Measurements from ENCODE around the gene FHIP1A.

The FHIP1A gene

GRCh38 chr4:151417766-151418376 is 8.9 kb downstream of the FHIP1A start:
- TF ChIP-seq CTCF (IDR thresholded peaks at IDR 0.05; ENCODE audit: low read depth, low read length, missing control alignments), result no peak
- no peak for DNase-seq (ENCODE audit: low read depth)
- H3K4me3 ChIP-seq (ENCODE audit: low read depth, low read length), result no peak overlapping the region
- in situ Hi-C loops (cut with HindIII; ENCODE audit: low sequenced_read_pairs), result no loop called here

- TF ChIP-seq CTCF (IDR thresholded peaks at IDR 0.05; ENCODE audit: low read depth, low read length, missing control alignments), result no peak
- H3K4me3 ChIP-seq (ENCODE audit: low read depth, low read length), result no peak overlapping the region
- DNase-seq (ENCODE audit: low read depth), result peak; percentile 71
- in situ Hi-C loops (cut with HindIII; ENCODE audit: low sequenced_read_pairs), result no loop called here
Observed at GRCh38 chr4:151418385-151418784, 9.4 kb downstream of the FHIP1A start.

- DNase-seq (ENCODE audit: low read depth), result no peak
- H3K4me3 ChIP-seq (ENCODE audit: low read depth, low read length), result no peak overlapping the region
- in situ Hi-C loops (cut with HindIII; ENCODE audit: low sequenced_read_pairs), result no loop called here
- TF ChIP-seq CTCF (IDR thresholded peaks at IDR 0.05; ENCODE audit: low read depth, low read length, missing control alignments), result no peak
Observed at GRCh38 chr4:151418856-151419255, 9.9 kb downstream of the FHIP1A start.

DNA sequence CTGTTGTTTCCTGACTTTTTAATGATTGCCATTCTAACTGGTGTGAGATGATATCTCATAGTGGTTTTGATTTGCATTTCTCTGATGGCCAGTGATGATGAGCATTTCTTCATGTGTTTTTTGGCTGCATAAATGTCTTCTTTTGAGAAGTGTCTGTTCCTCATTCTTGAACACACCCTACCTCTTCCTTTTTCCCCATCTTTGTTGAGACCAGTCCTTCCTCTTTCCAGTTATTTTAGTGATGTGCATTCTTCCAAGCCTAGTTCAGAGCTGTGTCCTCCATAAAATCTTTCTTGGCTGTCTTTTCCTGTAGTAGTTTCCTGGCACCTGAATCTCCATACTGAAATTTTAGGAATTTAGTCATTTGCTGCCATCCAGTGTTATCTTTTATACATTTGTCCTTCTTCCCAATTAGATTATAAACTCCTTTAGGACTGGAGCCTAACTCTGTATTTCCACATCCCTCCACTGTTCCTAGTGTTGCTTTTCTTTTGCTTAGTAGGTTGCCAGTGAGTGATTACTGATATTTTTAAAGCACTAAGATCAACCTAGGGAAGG is 11.4 kb downstream of the FHIP1A start:
- TF ChIP-seq CTCF (IDR thresholded peaks at IDR 0.05; ENCODE audit: low read depth, low read length, missing control alignments), result no peak
- H3K4me3 ChIP-seq (ENCODE audit: low read depth, low read length), result no peak overlapping the region
- in situ Hi-C loops (cut with HindIII; ENCODE audit: low sequenced_read_pairs), result no loop called here
- no peak for DNase-seq (ENCODE audit: low read depth)

DNA sequence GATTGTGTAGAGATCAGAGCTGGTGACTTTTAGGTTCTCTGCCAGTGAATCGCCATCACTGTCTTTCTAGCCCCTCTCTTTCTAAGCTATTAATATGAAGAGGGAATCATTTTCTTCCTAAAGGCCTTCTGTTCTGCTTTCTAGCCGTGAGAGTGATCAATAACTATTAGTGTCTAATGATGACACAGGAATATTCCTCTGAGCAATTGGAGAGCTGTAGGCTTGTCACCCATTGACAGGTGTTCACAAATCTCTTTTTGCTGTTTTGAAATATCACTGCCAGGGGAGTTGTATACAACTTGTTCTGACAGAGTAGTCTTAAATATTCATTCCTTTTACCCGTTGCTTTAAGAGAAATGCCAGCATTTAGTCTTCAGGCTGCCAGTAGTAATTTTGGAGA is 13.9 kb downstream of the FHIP1A start:
- H3K4me3 ChIP-seq (ENCODE audit: low read depth, low read length), result no peak overlapping the region
- DNase-seq (ENCODE audit: low read depth), result no peak
- in situ Hi-C loops (cut with HindIII; ENCODE audit: low sequenced_read_pairs), result no loop called here
- TF ChIP-seq CTCF (IDR thresholded peaks at IDR 0.05; ENCODE audit: low read depth, low read length, missing control alignments), result no peak

DNA sequence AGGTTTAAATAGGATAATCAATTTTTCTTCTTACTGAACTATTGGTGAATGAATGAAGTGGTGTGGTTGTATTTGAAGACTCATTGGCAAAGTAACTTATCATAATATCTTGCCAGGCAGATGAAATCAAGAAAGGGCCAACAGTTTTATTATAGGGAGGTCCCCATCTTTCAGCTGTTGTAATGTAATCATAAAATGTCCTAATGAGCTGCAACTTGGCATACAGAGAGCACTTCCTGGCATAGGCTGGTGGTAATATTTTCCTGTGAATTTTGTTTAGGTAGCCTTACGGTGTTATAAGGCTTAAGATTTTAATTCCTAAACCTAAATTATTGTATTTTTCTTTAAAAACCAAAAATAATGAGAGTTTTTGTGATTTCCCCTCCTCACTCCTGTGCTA is 17.5 kb downstream of the FHIP1A start:
- H3K4me3 ChIP-seq (ENCODE audit: low read depth, low read length), result no peak overlapping the region
- in situ Hi-C loops (cut with HindIII; ENCODE audit: low sequenced_read_pairs), result no loop called here
- DNase-seq (ENCODE audit: low read depth), result no peak
- TF ChIP-seq CTCF (IDR thresholded peaks at IDR 0.05; ENCODE audit: low read depth, low read length, missing control alignments), result no peak

All from astrocyte of the cerebellum (primary cell).